Activated T-cell treated with anti-CD3 and anti-CD28 coated beads, Interleukin-2, amount 50 U/mL, for 4 hours (primary cell): ENCODE measurements around the gene ENOX1. TPM values are rescaled to one million over a fixed set of nuclear protein-coding genes. Genes with fewer than 3 reads are reported as not detected.

Experiments used
- ATAC-seq, 2 donors: fragments of 200-7000 bp; cut with Tn5 transposase; one replicate each; pipeline ENCODE4 v1.10.0; 2021
- DNase-seq: peaks from one replicate; pipeline ENCODE4 v3.0.0-alpha.2; 2020
- H3K27me3 Mint-ChIP-seq: one replicate; pipeline ENCODE4 v1.8.0; 2021; ENCODE audit warnings: low read depth, mixed read lengths
- H3K36me3 Mint-ChIP-seq: one replicate; pipeline ENCODE4 v1.8.0; 2022; ENCODE audit warnings: mixed read lengths; ENCODE audit not compliant: insufficient read depth
- H3K4me1 Mint-ChIP-seq: one replicate; pipeline ENCODE4 v1.8.0; 2021; ENCODE audit warnings: low read depth, mixed read lengths
- H3K4me3 Mint-ChIP-seq: one replicate; pipeline ENCODE4 v1.8.0; 2021; ENCODE audit warnings: mild to moderate bottlenecking, moderate library complexity, mixed read lengths
- H3K9me3 Mint-ChIP-seq: one replicate; pipeline ENCODE4 v1.8.0; 2021; ENCODE audit warnings: mixed read lengths
- total RNA-seq, 3 donors: library from RNA; stranded (reverse); gene quantifications; one replicate each; pipeline ENCODE4 v1.2.1, GENCODE V29; 2021

Gene ENOX1
- total RNA-seq, 3 donors from 2014 or later: 0.14 TPM; not detected in 2

DNA sequence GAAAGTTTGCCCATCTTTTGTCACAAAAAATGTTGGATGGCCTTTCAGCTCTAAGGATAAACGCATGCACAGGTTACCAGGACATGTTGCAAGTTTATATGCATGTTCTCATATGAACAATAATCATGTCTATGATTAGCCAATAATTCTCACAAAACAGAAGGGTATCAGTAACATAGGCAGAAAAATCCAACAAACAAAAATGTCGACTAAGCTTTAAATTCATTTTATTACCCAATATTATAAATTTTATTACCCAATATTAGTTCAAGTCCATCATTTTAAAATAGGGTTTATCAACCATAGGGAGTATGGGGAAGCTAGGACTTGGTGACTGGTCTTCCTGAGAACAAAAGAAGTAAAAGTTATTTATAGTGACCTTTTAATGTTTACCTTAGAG, 93.1 kb downstream of the ENOX1 start:
- peaks cover 6% of the 10 kb centered on the region for H3K27me3 Mint-ChIP-seq
- no peaks in the 10 kb centered on the region for H3K36me3 Mint-ChIP-seq
- ATAC-seq: no peak

DNA sequence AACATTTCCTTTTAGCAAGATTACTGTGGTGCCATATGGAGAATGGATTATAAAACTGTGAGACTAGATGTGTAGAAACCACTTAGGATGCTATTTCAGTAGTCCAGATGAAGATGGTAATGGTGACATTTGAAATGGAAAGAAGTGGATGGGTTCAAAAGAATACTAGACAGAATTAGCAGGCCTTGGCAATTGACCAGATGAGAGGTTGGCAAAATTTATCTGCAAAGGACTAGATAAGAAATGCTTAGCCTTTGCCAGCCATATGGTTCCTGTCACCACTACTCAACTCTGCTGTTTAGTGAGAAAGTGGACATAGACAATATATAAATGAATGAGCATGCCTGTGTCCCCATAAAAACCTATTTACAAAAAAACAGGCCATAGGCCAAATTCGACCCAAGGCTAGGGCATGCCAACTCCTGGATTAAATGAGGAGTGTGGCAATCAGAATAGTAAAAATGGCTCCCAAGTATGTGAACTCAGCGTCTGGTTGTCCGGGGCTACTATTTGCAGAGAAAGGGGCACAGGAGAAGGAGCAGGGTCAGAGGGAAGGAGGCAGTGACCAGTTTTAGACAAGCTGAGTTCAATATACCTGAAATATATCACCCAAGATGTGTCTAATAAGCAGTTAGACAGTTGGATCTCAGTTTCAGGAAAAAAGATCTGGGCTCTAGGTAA, 98.4 kb downstream of the ENOX1 start:
- ATAC-seq (no peak), DNase-seq (no peak)
- no peaks in the 10 kb centered on the region for H3K4me1 Mint-ChIP-seq
- H3K9me3 Mint-ChIP-seq: no peaks in the 10 kb centered on the region
- H3K36me3 Mint-ChIP-seq: no peaks in the 10 kb centered on the region
- no peak overlapping the region for H3K4me3 Mint-ChIP-seq
- no peaks in the 10 kb centered on the region for H3K27me3 Mint-ChIP-seq

More for the DNA sequence above, 93.1 kb downstream of the ENOX1 start:
- H3K4me1 Mint-ChIP-seq: no peaks in the 10 kb centered on the region
- H3K9me3 Mint-ChIP-seq: no peaks in the 10 kb centered on the region
- no peak for DNase-seq
- H3K4me3 Mint-ChIP-seq: no peak overlapping the region

DNA sequence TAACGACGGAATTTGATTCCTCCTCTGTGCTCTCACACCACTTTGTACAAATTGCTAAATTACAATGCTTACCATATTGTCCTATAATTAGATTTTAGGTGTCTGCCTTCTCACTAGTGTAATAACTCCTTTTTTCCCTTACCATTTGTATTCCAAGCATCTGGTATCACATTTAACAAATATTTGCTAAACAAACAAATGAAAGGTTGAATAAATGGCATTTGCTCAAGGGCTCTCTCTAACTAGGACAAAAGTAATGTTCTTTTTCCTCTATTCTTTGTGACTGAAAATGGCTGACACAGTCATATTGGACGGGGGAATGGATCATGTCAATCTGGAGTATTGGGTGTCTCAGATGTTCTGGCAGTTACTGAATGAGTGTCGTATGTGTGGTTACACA, 99.7 kb downstream of the ENOX1 start:
- Mint-ChIP-seq H3K4me3 (no peak overlapping the region), H3K4me1 (no peaks in the 10 kb centered on the region), H3K9me3 (no peaks in the 10 kb centered on the region), H3K36me3 (no peaks in the 10 kb centered on the region), H3K27me3 (no peaks in the 10 kb centered on the region)
- ATAC-seq (no peak), DNase-seq (no peak)

DNA sequence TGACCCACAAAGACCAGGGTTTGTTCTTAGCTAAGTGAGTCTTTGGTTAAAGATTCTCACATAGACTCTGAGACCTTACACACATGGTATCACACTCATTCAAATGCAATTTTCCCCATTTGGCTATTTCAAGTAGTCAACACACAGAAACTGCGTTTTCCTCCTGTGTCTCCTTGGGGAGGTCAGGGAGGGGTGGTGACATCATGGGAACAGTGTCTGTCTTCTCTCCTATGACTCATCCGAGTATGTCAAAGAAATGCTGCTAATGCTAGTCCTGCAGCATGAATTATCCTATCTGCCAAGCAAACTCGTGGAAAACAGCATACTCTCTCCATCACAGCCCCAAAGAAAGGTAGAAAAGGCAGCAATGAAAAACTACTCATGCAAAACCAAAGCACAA, 100.2 kb downstream of the ENOX1 start:
- H3K36me3 Mint-ChIP-seq: no peaks in the 10 kb centered on the region
- H3K4me3 Mint-ChIP-seq: no peak overlapping the region
- H3K4me1 Mint-ChIP-seq: no peaks in the 10 kb centered on the region
- H3K27me3 Mint-ChIP-seq: no peaks in the 10 kb centered on the region
- no peak for DNase-seq
- H3K9me3 Mint-ChIP-seq: no peaks in the 10 kb centered on the region
- ATAC-seq: no peak

DNA sequence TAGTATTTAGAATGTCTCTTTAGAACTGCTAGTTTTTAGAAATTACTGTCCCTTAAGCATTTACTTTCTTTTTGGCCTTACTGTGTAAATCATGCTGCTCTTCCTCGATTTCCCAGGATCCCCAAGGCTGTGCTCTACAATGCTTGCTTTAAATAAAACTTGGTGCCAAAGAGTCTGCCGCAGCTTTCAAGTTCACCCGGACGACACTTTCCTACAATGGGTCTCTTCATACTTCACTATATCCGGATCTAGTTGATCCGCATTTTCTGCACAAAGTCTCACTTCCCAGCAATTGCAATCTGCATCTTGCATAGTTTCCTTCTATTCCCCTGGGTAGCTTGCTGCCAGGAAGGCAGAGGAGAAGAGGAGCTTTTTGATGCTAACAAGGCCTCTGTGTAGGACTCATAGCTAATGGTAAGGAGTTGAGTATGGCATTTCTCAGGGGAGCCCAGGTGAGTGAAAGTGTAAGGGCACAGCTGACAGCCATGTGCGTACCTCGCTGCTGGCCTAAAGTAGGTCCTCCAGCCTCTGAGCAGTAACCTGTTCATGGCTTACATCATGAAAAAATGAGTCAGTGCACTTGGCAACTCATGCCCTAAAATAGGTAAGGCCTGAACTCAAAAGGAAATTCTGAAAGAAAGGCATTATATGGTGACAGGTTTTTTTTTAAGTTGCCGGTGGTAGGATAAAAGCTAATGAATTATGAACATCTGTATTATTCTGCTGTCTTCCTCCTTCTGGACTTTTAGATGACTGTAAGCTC, 101.6 kb downstream of the ENOX1 start:
- DNase-seq: no peak
- Mint-ChIP-seq H3K4me3 (no peak overlapping the region), H3K36me3 (no peaks in the 10 kb centered on the region), H3K4me1 (no peaks in the 10 kb centered on the region), H3K27me3 (no peaks in the 10 kb centered on the region), H3K9me3 (no peaks in the 10 kb centered on the region)
- no peak for ATAC-seq

DNA sequence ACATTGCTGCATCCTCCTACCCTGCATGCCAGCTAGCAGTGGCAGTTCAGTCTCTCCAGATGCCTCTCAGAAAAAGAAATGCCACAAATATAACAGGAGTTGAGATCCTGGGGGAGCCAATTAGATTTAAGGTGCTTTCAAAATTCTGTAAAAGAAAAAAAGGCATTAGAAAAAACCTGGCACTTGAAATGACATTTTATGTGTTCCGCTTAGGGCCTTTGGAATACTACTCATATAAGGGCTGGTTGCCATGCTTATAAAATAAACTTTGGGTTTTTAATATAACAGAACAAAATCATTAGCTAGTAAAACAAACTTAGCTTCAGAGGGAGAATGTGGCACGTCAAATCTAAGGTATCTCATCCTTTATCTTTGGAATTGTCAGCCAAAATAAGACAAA, 104.1 kb downstream of the ENOX1 start:
- ATAC-seq: no peak
- no peak overlapping the region for H3K4me3 Mint-ChIP-seq
- H3K4me1 Mint-ChIP-seq: no peaks in the 10 kb centered on the region
- DNase-seq: no peak
- peaks cover 1% of the 10 kb centered on the region for H3K27me3 Mint-ChIP-seq
- no peaks in the 10 kb centered on the region for H3K9me3 Mint-ChIP-seq
- no peaks in the 10 kb centered on the region for H3K36me3 Mint-ChIP-seq

DNA sequence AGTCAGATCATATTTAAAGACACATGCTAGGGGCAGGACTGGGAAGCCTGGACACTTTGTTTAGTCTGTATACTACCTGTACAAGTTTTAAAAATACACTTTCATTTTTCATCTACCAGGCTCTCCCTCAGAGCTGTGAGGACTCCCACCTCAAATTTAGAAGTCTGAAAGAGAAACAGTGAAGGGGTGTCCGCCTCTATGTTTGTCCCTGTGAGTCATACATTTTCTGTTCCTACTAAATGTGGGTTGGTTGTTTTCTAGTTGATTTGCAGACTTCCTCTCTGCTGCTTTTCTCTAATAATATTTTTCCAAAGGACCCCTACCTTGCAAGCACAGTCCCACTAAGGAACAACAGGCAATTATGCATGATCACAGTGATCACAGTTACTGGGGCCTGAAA, 110.5 kb downstream of the ENOX1 start:
- peaks cover 1% of the 10 kb centered on the region for H3K27me3 Mint-ChIP-seq
- ATAC-seq (peak in 1 of 2 donors; percentile 28), DNase-seq (no peak)
- H3K36me3 Mint-ChIP-seq: no peaks in the 10 kb centered on the region
- no peak overlapping the region for H3K4me3 Mint-ChIP-seq
- no peaks in the 10 kb centered on the region for H3K9me3 Mint-ChIP-seq
- H3K4me1 Mint-ChIP-seq: no peaks in the 10 kb centered on the region

DNA sequence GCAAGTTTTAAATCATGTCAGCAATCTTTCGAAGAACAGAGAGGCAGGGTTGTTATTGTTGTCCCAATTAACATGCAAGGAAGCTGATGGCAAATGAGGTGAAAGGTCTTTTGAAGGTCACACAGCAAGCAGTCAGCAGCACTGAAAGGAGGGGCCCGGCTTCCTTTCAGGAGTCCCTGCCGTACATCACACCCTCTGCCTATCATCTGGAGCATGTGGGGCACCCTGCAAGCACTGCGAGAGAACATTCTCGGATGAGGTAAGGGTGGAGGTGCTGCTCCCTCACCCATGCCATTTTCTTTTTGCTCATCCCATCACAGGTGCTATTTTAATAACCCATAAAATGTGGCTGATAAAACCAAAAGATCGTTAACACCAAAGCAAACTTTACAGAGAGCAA, 111.2 kb downstream of the ENOX1 start:
- ATAC-seq: no peak
- Mint-ChIP-seq H3K27me3 (peaks cover 1% of the 10 kb centered on the region), H3K9me3 (no peaks in the 10 kb centered on the region), H3K4me3 (no peak overlapping the region), H3K4me1 (no peaks in the 10 kb centered on the region), H3K36me3 (no peaks in the 10 kb centered on the region)
- no peak for DNase-seq

DNA sequence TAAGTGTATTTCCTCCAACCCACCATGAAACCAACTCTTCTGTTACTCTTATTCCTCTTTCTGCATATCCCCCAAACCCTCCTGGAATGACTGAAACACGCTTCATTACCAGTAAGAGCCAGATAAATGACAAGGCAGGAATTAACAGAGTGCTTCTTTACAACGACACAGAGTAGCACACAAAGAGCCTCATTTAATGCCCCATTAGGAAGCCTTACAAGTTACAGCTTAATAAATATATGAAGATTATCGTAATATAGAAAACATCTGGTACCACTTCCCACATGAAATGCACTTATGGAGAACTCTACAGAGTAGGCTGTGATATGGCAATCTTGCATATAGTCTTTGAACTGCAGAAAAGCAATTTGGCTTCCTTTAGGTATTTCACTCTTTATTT, 116.8 kb downstream of the ENOX1 start:
- peaks cover 3% of the 10 kb centered on the region for H3K4me1 Mint-ChIP-seq
- no peaks in the 10 kb centered on the region for H3K27me3 Mint-ChIP-seq
- no peaks in the 10 kb centered on the region for H3K9me3 Mint-ChIP-seq
- ATAC-seq (no peak), DNase-seq (no peak)
- no peak overlapping the region for H3K4me3 Mint-ChIP-seq
- H3K36me3 Mint-ChIP-seq: no peaks in the 10 kb centered on the region

DNA sequence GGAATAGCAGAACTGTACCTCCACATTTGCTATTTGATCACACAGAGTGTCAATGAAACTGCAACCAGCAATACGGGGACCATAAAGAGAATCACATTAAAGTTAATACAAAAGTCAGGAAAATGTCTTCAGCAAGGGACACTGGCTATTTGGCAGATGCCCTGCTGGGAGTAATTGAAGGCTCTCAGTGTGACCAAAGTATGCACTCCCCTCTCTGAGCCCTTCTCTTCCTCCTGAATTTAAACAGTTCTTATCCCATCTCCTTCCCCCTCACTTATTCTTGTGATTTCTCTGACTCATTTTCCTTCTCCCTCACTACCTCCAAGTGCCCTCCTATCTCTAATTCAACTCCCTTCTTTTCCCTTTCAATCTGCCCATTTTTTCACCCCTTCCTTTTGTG, 117.7 kb downstream of the ENOX1 start:
- H3K27me3 Mint-ChIP-seq: no peaks in the 10 kb centered on the region
- ATAC-seq (no peak), DNase-seq (no peak)
- H3K4me1 Mint-ChIP-seq: peaks cover 10% of the 10 kb centered on the region
- H3K36me3 Mint-ChIP-seq: no peaks in the 10 kb centered on the region
- H3K4me3 Mint-ChIP-seq: no peak overlapping the region
- no peaks in the 10 kb centered on the region for H3K9me3 Mint-ChIP-seq

DNA sequence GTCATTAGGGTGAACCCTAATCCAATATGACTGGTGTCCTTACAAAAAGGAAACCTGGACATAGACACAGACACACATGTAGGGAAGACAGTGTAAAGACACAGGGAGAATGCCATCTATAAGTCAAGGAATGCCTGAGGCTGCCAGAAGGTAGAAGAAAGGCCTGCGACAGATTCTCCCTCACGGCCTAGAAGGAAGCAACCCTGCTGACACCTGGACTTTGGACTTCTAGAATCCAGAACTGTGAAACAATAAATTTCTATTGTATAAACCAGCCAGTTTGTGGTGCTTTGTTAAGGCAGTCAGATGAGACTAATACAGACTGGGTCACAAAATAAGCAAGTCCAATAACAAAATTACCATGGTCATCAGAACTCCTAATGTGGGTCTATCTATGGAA, 120.4 kb downstream of the ENOX1 start:
- no peak for ATAC-seq
- Mint-ChIP-seq H3K27me3 (no peaks in the 10 kb centered on the region), H3K4me3 (no peak overlapping the region), H3K9me3 (no peaks in the 10 kb centered on the region), H3K36me3 (no peaks in the 10 kb centered on the region), H3K4me1 (peaks cover 10% of the 10 kb centered on the region)
- DNase-seq: no peak

DNA sequence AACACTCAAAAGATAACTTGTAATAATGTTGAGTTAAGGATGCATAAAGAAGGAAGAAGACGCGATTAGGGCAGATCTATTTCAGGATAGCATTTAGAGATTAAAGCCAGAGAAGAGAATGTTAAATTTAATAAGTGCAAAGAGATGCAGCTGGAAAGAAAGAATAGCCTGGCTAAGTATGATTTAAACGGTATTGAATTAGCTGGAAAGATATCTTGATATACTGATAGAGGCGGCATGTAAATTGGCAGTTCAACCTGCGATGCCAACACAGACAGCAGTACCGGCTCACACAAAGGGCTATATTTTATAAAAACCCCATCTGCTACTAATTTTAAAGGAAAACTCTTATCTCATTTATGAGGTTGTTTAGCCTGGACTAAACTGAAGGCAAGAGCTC, 121.4 kb downstream of the ENOX1 start:
- ATAC-seq (no peak), DNase-seq (no peak)
- Mint-ChIP-seq H3K4me3 (no peak overlapping the region), H3K36me3 (no peaks in the 10 kb centered on the region), H3K9me3 (no peaks in the 10 kb centered on the region), H3K27me3 (no peaks in the 10 kb centered on the region), H3K4me1 (peaks cover 10% of the 10 kb centered on the region)

DNA sequence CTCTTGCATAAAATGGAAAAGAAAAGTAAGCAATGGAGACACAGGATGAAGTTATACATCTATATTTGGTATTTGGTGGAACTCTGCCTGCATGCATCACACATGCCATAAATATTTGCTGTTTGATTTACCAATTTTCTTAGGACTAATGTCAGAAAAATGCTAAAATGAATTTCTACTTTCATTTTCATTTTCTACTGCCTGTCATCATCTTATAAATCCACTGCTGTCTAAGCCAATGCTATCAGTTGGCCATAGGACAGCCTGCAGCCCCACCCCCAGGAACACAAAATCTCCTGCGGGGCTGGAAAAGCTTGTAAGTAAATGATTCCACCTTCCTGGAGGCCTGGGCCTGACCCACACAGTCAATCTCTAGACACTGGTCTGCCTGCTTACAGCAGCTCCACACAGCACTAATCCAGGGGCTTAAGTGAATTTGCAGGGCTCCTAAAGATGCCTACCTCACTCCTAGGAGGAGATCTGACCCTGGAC, 122.0 kb downstream of the ENOX1 start:
- Mint-ChIP-seq H3K4me3 (peak overlapping the region; percentile 19), H3K27me3 (no peaks in the 10 kb centered on the region), H3K4me1 (peaks cover 10% of the 10 kb centered on the region), H3K36me3 (no peaks in the 10 kb centered on the region), H3K9me3 (no peaks in the 10 kb centered on the region)
- ATAC-seq (peak in 1 of 2 donors; percentile 48), DNase-seq (no peak)

DNA sequence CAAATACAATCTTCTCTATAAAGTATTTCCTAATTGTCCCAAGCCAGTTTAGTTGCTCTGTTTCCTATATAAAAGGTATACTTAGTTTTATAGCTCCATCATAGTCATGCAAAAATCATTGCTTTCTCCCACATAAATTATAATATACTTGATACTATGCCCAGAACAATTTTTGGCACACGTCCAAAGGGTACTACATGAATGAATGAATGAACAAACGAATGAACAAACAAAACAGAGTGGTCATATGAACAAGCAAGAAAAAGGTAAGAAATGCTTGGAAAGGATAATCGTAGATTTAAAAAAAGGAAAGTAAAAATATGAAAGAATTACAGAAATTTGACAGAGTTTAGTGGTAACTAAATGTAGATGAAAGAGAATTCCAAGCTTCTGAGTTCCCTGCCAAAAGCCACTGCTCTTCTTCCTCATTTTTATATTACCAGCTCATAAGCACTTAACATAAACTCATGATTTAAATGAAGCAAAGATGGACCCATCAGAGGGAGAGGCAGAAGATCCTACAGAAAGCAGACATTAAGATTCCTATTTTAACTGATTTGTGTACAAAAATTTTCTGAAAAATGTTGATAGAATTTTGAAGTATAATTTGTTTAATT, 123.2 kb downstream of the ENOX1 start:
- Mint-ChIP-seq H3K4me3 (no peak overlapping the region), H3K36me3 (no peaks in the 10 kb centered on the region), H3K4me1 (peaks cover 10% of the 10 kb centered on the region), H3K27me3 (peaks cover 5% of the 10 kb centered on the region), H3K9me3 (no peaks in the 10 kb centered on the region)
- ATAC-seq (no peak), DNase-seq (no peak)

DNA sequence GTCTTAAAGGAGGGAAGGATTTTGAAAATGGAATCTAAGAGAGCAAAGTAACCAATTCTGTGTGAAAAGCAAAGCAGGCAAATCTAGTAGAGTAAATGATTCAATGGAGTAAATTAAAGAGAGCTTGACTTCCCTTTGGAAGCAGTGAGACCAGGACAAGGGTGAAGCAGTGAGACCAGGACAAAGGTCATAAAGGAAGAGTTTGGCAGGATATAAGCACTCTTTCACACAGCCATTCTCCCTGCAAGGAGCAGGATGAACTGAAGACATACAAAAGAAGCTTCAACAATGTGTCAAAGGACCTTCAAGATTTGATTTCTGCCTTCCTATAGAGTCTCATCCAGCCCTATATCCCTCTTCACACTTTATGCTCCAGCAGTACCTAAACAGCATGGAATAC, 123.8 kb downstream of the ENOX1 start:
- Mint-ChIP-seq H3K27me3 (peaks cover 5% of the 10 kb centered on the region), H3K9me3 (no peaks in the 10 kb centered on the region), H3K36me3 (no peaks in the 10 kb centered on the region), H3K4me3 (no peak overlapping the region), H3K4me1 (peaks cover 10% of the 10 kb centered on the region)
- no peak for DNase-seq
- ATAC-seq: no peak
